Measurements from ENCODE around the gene DOK3.

DOK3 gene

GRCh38 chr5:177511796-177512675 lies 2.4 kb upstream of the DOK3 start:
- DNase-seq, result no peak

- no peak for DNase-seq
These were observed 1.6 kb upstream of the DOK3 start for GRCh38 chr5:177511181-177511580.

GRCh38 chr5:177510567-177511053 lies 984 bp upstream of the DOK3 start:
- peak in 1 of 2 donors; percentile 72 for DNase-seq

- DNase-seq, result no peak
These were observed 453 bp upstream of the DOK3 start for GRCh38 chr5:177509991-177510566.

GRCh38 chr5:177508837-177509236 lies 789 bp downstream of the DOK3 start:
- no peak for DNase-seq

DNA sequence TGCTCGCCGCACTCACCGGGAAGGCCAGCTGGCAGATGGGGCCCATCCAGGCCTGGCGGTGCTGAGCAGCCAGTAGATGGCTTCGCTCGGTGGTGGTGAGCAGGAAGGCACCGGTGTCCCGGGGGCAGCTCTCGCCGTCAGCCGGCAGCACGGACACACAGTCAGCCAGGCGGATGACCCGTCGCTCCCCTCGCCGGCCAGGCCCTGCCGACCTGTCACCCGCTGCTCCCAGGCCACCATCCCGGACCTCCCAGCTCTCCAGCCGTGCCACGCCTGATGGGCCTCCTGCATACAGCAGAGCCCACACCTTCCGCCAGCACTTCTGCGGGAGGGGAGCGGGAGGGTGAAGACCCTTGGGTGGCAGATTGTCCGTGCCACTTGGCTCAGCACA lies 1.4 kb downstream of the DOK3 start:
- no peak for DNase-seq

DNA sequence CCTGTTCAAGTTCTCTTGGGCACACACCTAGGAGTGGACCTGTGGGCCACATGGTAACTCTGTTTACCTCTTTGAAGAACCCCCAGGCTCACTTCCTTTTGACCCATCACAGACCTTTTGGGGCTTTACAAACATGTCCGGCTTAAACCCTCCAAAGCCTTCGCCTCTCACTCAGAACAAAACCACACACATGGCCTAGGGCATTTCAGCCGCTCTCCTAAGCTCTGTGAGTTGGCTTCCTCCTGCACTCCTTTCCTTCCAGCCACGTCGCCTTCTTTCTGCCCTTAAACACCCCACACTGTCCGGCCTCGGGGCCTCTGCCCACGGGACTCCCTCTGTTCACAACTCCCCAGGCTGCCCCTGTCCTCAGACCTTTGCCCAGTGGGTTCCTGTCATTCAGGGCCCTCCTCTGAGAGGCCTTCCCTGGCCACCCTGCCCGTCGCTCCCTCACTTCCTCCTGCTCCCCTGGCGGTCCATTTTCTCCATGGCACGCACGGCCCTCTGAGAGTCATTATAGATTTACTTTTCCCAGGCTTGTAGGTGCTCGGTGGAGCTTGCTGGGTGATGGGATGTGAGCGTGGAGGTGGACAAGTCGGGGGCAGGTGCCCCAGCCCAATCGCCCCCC lies 1.9 kb downstream of the DOK3 start:
- no peak for DNase-seq

GRCh38 chr5:177507165-177507564 lies 2.5 kb downstream of the DOK3 start:
- no peak for DNase-seq

GRCh38 chr5:177505075-177505474 lies 4.6 kb downstream of the DOK3 start:
- DNase-seq, result no peak

- DNase-seq, result no peak
These were observed 5.3 kb downstream of the DOK3 start for GRCh38 chr5:177504086-177505056.

DNA sequence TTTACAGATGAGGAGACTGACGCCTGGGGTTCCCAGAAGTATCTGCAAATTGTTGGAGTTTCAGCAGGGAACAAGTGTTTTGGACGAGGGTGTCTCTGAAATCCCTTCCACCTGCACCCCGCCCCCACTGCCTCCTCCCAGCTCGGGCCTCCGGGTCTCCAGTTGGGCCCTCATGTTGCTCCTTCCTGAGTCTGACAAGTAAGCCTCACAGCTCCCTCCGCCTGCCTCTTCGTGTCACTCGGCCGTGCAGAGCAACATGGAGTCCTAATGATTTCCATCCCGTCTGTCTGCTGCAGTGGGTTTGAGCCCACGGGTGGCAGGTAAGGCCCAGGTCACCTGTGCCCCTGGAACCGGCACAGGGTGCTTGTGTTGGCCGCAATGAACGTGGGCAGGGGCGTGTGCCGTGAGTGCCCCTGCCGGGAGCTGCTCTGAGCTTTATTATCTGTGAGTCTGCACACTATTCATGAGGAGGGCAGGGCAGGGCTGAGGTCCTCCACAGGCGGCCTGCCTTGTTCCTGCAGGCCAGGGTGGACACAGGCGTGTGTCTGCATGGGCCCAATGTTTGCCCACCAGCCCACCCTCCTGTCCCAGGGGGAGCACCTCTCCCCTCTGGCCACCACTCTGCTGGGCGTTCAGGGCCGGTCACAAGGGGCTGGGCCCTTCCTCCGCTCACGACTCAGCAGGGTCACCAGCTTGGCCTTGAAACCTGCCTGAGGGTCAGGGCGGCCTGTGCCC lies 6.1 kb downstream of the DOK3 start:
- DNase-seq, result no peak

GRCh38 chr5:177502886-177503285 lies 6.7 kb downstream of the DOK3 start:
- no peak for DNase-seq

DNA sequence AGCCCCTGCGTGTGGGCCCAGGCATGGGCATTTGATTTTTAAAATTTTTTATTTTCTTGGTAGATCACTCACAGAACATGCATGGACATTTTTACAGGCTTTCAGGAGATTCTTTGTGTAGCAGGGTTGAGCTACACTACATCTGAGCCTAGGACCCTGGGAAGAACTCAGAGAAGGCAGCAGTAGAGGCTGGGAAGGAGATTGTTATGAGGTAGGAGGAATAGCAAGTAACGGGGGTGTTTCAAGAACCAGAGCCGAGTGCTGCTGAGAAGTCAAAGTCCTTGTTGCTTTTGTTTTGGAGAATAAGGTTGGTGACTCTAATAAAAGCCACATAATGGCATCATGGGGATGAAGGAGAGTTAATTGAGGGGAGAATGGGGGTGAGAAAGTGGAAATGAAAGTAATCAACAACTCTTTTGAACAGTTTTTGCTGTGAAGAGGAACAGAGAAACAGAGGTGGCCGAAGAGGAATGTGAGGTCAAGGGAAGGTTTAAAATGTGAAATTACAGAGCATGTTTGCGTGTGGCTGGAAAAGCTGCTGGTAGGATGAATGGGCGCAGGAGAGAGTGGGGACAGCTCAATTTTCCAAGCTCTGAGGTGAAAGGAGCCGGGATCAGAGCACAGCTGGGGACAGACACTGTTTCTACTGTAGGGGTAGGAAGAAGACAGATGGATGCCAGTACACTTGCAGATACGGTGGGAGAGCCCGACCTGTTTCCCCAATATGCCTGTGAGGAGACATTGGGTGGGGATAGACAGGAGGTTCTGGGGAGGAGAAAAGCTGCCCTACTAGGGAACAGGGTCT lies 7.5 kb downstream of the DOK3 start:
- DNase-seq, result no peak

DNA sequence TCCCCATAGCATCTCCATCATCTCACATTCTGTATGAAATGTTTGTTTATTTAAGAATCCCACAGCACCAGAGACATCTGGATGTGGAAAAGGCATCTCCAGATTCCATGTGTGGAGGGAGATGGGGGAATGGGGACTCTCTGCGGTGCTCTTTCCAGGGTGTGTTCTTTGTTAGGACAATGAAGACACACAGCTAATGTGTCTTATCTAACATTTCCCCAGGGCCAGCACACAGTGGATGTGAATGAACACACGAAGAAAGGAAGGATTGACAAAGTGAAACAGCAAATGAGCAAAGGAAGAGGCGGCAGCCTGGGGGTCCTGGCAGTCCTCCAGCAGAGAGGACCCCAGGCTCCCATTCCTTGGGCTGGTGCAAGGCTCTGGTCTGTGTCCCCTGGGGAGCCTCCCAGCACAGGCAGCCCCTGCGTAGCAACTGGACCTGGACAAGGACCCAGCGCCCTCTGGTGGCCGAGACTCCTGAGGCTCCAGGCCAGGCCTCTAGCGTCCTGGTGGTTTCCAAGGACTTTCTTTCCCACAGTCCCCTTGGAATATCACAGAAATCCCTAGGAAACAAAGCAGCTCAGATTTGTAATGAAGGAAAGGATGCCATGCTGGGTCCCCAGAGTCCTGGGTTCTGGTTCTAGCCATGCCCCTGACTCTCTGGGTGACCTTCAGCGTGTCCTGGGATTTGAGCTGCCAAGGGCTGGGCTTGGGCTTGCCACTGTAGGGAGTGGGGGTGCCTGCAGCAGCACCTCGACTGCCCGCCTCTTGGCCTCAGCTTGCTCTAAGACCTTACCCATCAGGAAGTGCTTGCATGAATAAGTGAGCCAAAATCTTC lies 8.7 kb downstream of the DOK3 start:
- peak; percentile 78 to 84 for DNase-seq

DNA sequence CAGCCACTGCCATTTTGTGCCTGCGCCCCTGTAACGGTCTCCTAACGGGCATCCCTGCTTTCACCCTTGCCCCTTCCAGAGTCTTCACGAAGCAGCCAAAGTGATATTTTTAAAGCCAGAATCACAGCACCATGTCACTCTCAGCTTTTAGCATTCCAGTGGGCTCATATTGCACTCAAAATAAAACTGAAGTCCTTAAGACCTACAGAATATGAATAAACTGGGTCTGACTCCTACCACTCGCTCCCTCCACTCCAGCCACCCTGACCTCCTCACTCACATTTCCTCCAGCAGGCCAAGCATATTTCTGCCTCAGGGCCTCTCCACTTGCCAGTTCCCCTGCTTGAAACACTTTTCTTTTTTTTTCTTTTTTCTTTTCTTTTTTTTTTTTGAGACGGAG lies 9.8 kb downstream of the DOK3 start:
- DNase-seq, result no peak

GRCh38 chr5:177498013-177498787 lies 11.4 kb downstream of the DOK3 start:
- no peak for DNase-seq

- DNase-seq, result peak; percentile 94 to 96
These were observed 12.2 kb downstream of the DOK3 start, which contains the start of gene PDLIM7 for GRCh38 chr5:177497292-177498012. Gene PDLIM7, minus strand, starts transcription at chr5:177497604. Its CDS starts 1,092 bp downstream, at chr5:177496512.

DNA sequence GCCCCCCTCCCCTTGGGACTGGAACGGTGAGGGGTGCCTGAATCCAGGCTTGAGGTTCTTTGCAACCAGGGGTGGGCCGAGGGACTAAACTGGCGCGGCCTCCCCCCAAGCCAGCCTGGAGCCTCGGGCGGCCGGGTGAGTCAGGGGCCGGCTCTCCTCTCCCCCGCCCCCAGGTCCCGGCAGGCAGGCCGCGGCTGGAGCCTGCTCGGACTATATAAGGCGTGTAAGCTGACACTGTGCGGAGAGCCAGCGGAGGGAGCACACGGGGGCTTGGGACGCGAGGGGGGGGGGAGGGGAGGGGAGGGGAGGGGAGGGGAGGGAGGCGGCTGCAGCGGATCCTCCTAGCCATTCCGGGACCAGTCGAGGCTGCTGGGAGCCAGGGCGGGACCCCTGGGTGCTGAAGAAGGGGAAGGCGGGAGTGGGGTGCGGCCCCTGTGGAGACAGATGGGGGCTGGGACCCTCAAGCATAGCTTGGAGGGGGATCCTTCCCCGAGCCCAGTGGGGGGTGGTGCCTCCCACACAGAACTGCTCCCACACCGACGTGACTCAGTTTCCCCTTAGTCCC lies 12.8 kb downstream of the DOK3 start:
- DNase-seq, result no peak
